Measurements from ENCODE around the gene ITGAE.
A peak's percentile ranks its signal among the peaks of the same experiment; 100 is the strongest.
"Not testable (repeated sequence)": the region's sequence is repeated elsewhere in the genome, so short reads cannot be mapped to it uniquely, and the experiment has no call there.

The ITGAE gene

GRCh38 chr17:3728099-3728498, 72.9 kb downstream of the ITGAE start:
- DNase-seq (ENCODE audit: low read depth) = not testable (repeated sequence)

GRCh38 chr17:3727041-3727440, 73.9 kb downstream of the ITGAE start:
- DNase-seq (ENCODE audit: low read depth) = no peak

- DNase-seq (ENCODE audit: low read depth) = no peak
These were observed 76.5 kb downstream of the ITGAE start for GRCh38 chr17:3724378-3725077.

GRCh38 chr17:3723556-3724377, 77.2 kb downstream of the ITGAE start, which contains the start of gene HASPIN:
Gene HASPIN (plus strand): TSS chr17:3723903. CDS start chr17:3723936, 33 bp downstream.
- DNase-seq (ENCODE audit: low read depth) = peak; percentile 69

- no peak for DNase-seq (ENCODE audit: low read depth)
These were observed 77.8 kb downstream of the ITGAE start for GRCh38 chr17:3723188-3723555.

- no peak for DNase-seq (ENCODE audit: low read depth)
These were observed 78.3 kb downstream of the ITGAE start for GRCh38 chr17:3722716-3723115.

- no peak for DNase-seq (ENCODE audit: low read depth)
These were observed 81.7 kb downstream of the ITGAE start for GRCh38 chr17:3719265-3719664.

- no peak for DNase-seq (ENCODE audit: low read depth)
These were observed 82.8 kb downstream of the ITGAE start for GRCh38 chr17:3718201-3718600.

- DNase-seq (ENCODE audit: low read depth) = no peak
These were observed 85.7 kb downstream of the ITGAE start for GRCh38 chr17:3715296-3715695.

- DNase-seq (ENCODE audit: low read depth) = no peak
These were observed 88.1 kb downstream of the ITGAE start for GRCh38 chr17:3712811-3713463.

GRCh38 chr17:3710951-3711383, 90.0 kb downstream of the ITGAE start:
- DNase-seq (ENCODE audit: low read depth) = no peak

GRCh38 chr17:3708366-3708765, 92.6 kb downstream of the ITGAE start:
- no peak for DNase-seq (ENCODE audit: low read depth)

GRCh38 chr17:3705718-3705984, 95.3 kb downstream of the ITGAE start:
- DNase-seq (ENCODE audit: low read depth) = not testable (repeated sequence)

- DNase-seq (ENCODE audit: low read depth) = no peak
These were observed 95.9 kb downstream of the ITGAE start for GRCh38 chr17:3704931-3705717.

- DNase-seq (ENCODE audit: low read depth) = not testable (repeated sequence)
These were observed 98.9 kb downstream of the ITGAE start for GRCh38 chr17:3702041-3702539.

GRCh38 chr17:3699951-3700350, 101.0 kb downstream of the ITGAE start:
- no peak for DNase-seq (ENCODE audit: low read depth)

- DNase-seq (ENCODE audit: low read depth) = no peak
These were observed 102.8 kb downstream of the ITGAE start for GRCh38 chr17:3698139-3698538.

GRCh38 chr17:3697103-3697476, 103.9 kb downstream of the ITGAE start:
- DNase-seq (ENCODE audit: low read depth) = no peak

- no peak for DNase-seq (ENCODE audit: low read depth)
These were observed 105.1 kb downstream of the ITGAE start, which contains the start of gene P2RX5 for GRCh38 chr17:3695723-3696411. Gene P2RX5 (minus strand): TSS chr17:3696155. CDS start chr17:3696005, 150 bp downstream.

- DNase-seq (ENCODE audit: low read depth) = no peak
These were observed 105.8 kb downstream of the ITGAE start for GRCh38 chr17:3695129-3695722.

- no peak for DNase-seq (ENCODE audit: low read depth)
These were observed 107.2 kb downstream of the ITGAE start for GRCh38 chr17:3693829-3694231.
